ENCODE results near the gene ANKRD40CL. TPM values are rescaled to one million over a fixed set of nuclear protein-coding genes. Genes with fewer than 3 reads are reported as not detected.

ANKRD40CL gene
- total RNA-seq, 1 experiment from 2014 or later = not detected

- H3K36me3 ChIP-seq (ENCODE audit: control insufficient read depth, insufficient read depth, low read length) = no peaks in the 10 kb centered on the region
- H3K9me3 ChIP-seq (ENCODE audit: control insufficient read depth, insufficient read depth, low read depth, low read length) = no peaks in the 10 kb centered on the region
- no peaks in the 10 kb centered on the region for H3K4me1 ChIP-seq (ENCODE audit: control insufficient read depth, insufficient read depth, low read length)
- no peak for ATAC-seq
- no peak overlapping the region for H3K27ac ChIP-seq (ENCODE audit: low read length)
- no peaks in the 10 kb centered on the region for H3K27me3 ChIP-seq (ENCODE audit: control insufficient read depth, insufficient read depth, low read length)
- POLR2A ChIA-PET = no interaction called here
- no peak for TF ChIP-seq SIN3A (IDR thresholded peaks at IDR 0.05; ENCODE audit: borderline replicate concordance, insufficient read depth, low read depth, low read length)
- no peak for TF ChIP-seq REST (IDR thresholded peaks at IDR 0.05; ENCODE audit: insufficient read depth in 1 of 2, low read depth in 2 of 2, low read length in 1 of 2)
- no peak for TF ChIP-seq POLR2AphosphoS5 (IDR thresholded peaks at IDR 0.05; ENCODE audit: low read depth, low read length)
- TF ChIP-seq TCF7L2 (IDR thresholded peaks at IDR 0.05; ENCODE audit: low read depth, low read length) = no peak
- TF ChIP-seq CTCF (IDR thresholded peaks at IDR 0.05) = no peak
- no TSS peak for BruUV-seq (replicated peaks)
- H3K4me3 ChIP-seq (ENCODE audit: low read depth in 2 of 2, low read length in 2 of 2) = no peak overlapping the region
- CTCF ChIA-PET = interaction anchor here (0.7 kb wide), 1 partner anchor 229 kb away, joined by 5 read pairs; no protein-coding TSS in a partner anchor
- in situ Hi-C loops (cut with HindIII; ENCODE audit: low pct_unique_long_range_greater_than_20kb, low sequenced_read_pairs) (no loop called here), intact Hi-C loops (cut with micrococcal nuclease; ENCODE audit: unreplicated experiment) (no loop called here)
- DNase-seq (ENCODE audit: low read depth, low spot score) = no peak
Observed at GRCh38 chr17:50771991-50772785, 4.9 kb upstream of the ANKRD40CL start.

GRCh38 chr17:50770346-50770745, 3.0 kb upstream of the ANKRD40CL start:
- Histone ChIP-seq H3K27me3 (ENCODE audit: control insufficient read depth, insufficient read depth, low read length) (no peaks in the 10 kb centered on the region), H3K4me3 (ENCODE audit: low read depth in 2 of 2, low read length in 2 of 2) (no peak overlapping the region), H3K27ac (ENCODE audit: low read length) (no peak overlapping the region), H3K4me1 (ENCODE audit: control insufficient read depth, insufficient read depth, low read length) (no peaks in the 10 kb centered on the region), H3K9me3 (ENCODE audit: control insufficient read depth, insufficient read depth, low read depth, low read length) (no peaks in the 10 kb centered on the region), H3K36me3 (ENCODE audit: control insufficient read depth, insufficient read depth, low read length) (no peaks in the 10 kb centered on the region)
- in situ Hi-C loops (cut with HindIII; ENCODE audit: low pct_unique_long_range_greater_than_20kb, low sequenced_read_pairs) (no loop called here), intact Hi-C loops (cut with micrococcal nuclease; ENCODE audit: unreplicated experiment) (no loop called here)
- TF ChIP-seq TCF7L2 (IDR thresholded peaks at IDR 0.05; ENCODE audit: low read depth, low read length) (no peak), CTCF (IDR thresholded peaks at IDR 0.05) (no peak), REST (IDR thresholded peaks at IDR 0.05; ENCODE audit: insufficient read depth in 1 of 2, low read depth in 2 of 2, low read length in 1 of 2) (no peak), SIN3A (IDR thresholded peaks at IDR 0.05; ENCODE audit: borderline replicate concordance, insufficient read depth, low read depth, low read length) (no peak), POLR2AphosphoS5 (IDR thresholded peaks at IDR 0.05; ENCODE audit: low read depth, low read length) (no peak)
- ChIA-PET CTCF (no interaction called here), POLR2A (no interaction called here)
- ATAC-seq (no peak), DNase-seq (ENCODE audit: low read depth, low spot score) (no peak)
- no TSS peak for BruUV-seq (replicated peaks)

Measured in Panc1 (cell line).